HL-60 (cell line): Measurements from ENCODE around the gene POLR3G.

Experiments used
- DNase-seq, 2 experiments: peaks; one replicate each; pipeline ENCODE4 v3.0.0-alpha.2; 2010 to 2020; ENCODE audit warnings: low read depth in 1 of 2, low spot score in 1 of 2
- H3K27ac ChIP-seq: fragments of 250-450 bp; sonication (Bioruptor Pico); replicated peaks from 2 replicates; pipeline ENCODE4 v1.5.1; 2020; ENCODE audit warnings: mild to moderate bottlenecking, moderate library complexity
- H3K27me3 ChIP-seq: fragments of 250-450 bp; sonication (Bioruptor Pico); 2 replicates; pipeline ENCODE4 v1.5.1; 2021; ENCODE audit warnings: mild to moderate bottlenecking, moderate library complexity; ENCODE audit not compliant: insufficient read depth, poor library complexity, severe bottlenecking
- H3K4me3 ChIP-seq: replicated peaks from 2 replicates; pipeline ENCODE4 v1.5.1; 2011; ENCODE audit warnings: mild to moderate bottlenecking, control low read depth, low read length; ENCODE audit not compliant: insufficient read depth
- CTCF ChIP-seq: IDR thresholded peaks from one replicate; pipeline ENCODE4 v1.5.1; 2011; ENCODE audit warnings: low read length, control low read depth, inconsistent platforms; ENCODE audit not compliant: insufficient read depth
- GABPA ChIP-seq: IDR thresholded peaks from 2 replicates; pipeline ENCODE4 v1.6.1; 2012; ENCODE audit warnings: low read depth
- POLR2AphosphoS5 ChIP-seq: IDR thresholded peaks from 2 replicates; pipeline ENCODE4 v1.6.1; 2012; ENCODE audit warnings: low read depth
- REST ChIP-seq: IDR thresholded peaks from 2 replicates; pipeline ENCODE4 v1.6.1; 2012; ENCODE audit warnings: low read depth; ENCODE audit not compliant: insufficient replicate concordance
- SPI1 ChIP-seq: IDR thresholded peaks from 2 replicates; pipeline ENCODE4 v1.6.1; 2012; ENCODE audit warnings: low read depth, mild to moderate bottlenecking, borderline replicate concordance

The POLR3G gene

GRCh38 chr5:90503596-90503995 lies 28.9 kb downstream of the POLR3G start:
- H3K27ac ChIP-seq, result no peak overlapping the region
- no peak for DNase-seq
- H3K4me3 ChIP-seq, result no peak overlapping the region
- no peaks in the 10 kb centered on the region for H3K27me3 ChIP-seq
- no peak for TF ChIP-seq REST
- no peak for TF ChIP-seq SPI1
- TF ChIP-seq GABPA, result no peak
- no peak for TF ChIP-seq POLR2AphosphoS5
- no peak for TF ChIP-seq CTCF

GRCh38 chr5:90504743-90505142 lies 30.1 kb downstream of the POLR3G start:
- Histone ChIP-seq H3K27me3 (no peaks in the 10 kb centered on the region), H3K27ac (no peak overlapping the region), H3K4me3 (no peak overlapping the region)
- DNase-seq, result no peak
- no peak for TF ChIP-seq REST
- no peak for TF ChIP-seq GABPA
- TF ChIP-seq POLR2AphosphoS5, result no peak
- no peak for TF ChIP-seq SPI1
- no peak for TF ChIP-seq CTCF

GRCh38 chr5:90506221-90506620 lies 31.6 kb downstream of the POLR3G start:
- no peak for TF ChIP-seq CTCF
- TF ChIP-seq POLR2AphosphoS5, result no peak
- TF ChIP-seq REST, result no peak
- TF ChIP-seq SPI1, result no peak
- Histone ChIP-seq H3K4me3 (no peak overlapping the region), H3K27ac (no peak overlapping the region), H3K27me3 (no peaks in the 10 kb centered on the region)
- no peak for DNase-seq
